ENCODE results near the gene GAP43.

GAP43 gene

GRCh38 chr3:115660646-115661337, 37.5 kb downstream of the GAP43 start:
- TF ChIP-seq CTCF (IDR thresholded peaks at IDR 0.05; ENCODE audit: extremely low read depth, missing control alignments): no peak
- no peak for DNase-seq (ENCODE audit: low spot score)

GRCh38 chr3:115662356-115662755, 39.0 kb downstream of the GAP43 start:
- no peak for TF ChIP-seq CTCF (IDR thresholded peaks at IDR 0.05; ENCODE audit: extremely low read depth, missing control alignments)
- no peak for DNase-seq (ENCODE audit: low spot score)

GRCh38 chr3:115663414-115663813, 40.1 kb downstream of the GAP43 start:
- no peak for DNase-seq (ENCODE audit: low spot score)
- TF ChIP-seq CTCF (IDR thresholded peaks at IDR 0.05; ENCODE audit: extremely low read depth, missing control alignments): no peak

GRCh38 chr3:115666081-115666480, 42.8 kb downstream of the GAP43 start:
- TF ChIP-seq CTCF (IDR thresholded peaks at IDR 0.05; ENCODE audit: extremely low read depth, missing control alignments): no peak

GRCh38 chr3:115666920-115667737, 43.8 kb downstream of the GAP43 start:
- no peak for TF ChIP-seq CTCF (IDR thresholded peaks at IDR 0.05; ENCODE audit: extremely low read depth, missing control alignments)
- no peak for DNase-seq (ENCODE audit: low spot score)

More at GRCh38 chr3:115666081-115666480, 42.8 kb downstream of the GAP43 start:
- DNase-seq (ENCODE audit: low spot score): no peak

GRCh38 chr3:115667738-115668065, 44.4 kb downstream of the GAP43 start:
- TF ChIP-seq CTCF (IDR thresholded peaks at IDR 0.05; ENCODE audit: extremely low read depth, missing control alignments): no peak
- no peak for DNase-seq (ENCODE audit: low spot score)

- no peak for TF ChIP-seq CTCF (IDR thresholded peaks at IDR 0.05; ENCODE audit: extremely low read depth, missing control alignments)
- no peak for DNase-seq (ENCODE audit: low spot score)
Observed at GRCh38 chr3:115670911-115671310, 47.6 kb downstream of the GAP43 start.

Data from GM20000 (cell line).